ENCODE measurements around the gene MISP.

DNA sequence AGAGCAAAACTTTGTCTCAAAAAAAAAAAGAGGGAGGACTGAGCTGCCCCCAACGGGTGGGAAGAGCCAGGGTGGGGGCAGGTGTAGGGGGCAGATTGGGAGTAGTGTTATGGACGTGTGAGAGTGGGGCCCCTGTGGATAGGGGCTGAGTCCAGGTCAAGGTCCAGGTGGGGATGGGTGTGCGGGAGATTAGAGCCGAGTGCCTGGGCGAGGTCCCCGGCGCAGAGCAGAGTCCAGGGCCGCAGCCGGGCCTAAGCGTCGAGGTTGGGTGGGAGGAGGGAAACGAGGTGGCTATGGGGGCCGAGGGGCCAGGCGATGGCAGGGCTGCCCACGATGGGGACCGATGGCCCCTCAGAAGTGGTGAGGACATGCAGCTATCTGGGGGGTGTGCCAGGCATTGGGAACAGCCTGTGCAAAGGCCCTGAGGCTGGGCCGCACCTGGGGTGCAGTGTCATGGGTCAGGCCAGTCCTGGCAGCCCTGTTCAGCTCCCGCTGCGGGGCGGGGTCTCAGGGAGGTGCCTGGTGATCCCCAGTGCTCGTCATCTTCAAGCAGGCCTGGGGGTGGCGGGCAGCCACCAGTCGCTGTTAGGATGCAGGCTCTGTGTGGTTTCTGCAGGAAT is 12.3 kb upstream of the MISP start:
- TF ChIP-seq, protein P1, sequence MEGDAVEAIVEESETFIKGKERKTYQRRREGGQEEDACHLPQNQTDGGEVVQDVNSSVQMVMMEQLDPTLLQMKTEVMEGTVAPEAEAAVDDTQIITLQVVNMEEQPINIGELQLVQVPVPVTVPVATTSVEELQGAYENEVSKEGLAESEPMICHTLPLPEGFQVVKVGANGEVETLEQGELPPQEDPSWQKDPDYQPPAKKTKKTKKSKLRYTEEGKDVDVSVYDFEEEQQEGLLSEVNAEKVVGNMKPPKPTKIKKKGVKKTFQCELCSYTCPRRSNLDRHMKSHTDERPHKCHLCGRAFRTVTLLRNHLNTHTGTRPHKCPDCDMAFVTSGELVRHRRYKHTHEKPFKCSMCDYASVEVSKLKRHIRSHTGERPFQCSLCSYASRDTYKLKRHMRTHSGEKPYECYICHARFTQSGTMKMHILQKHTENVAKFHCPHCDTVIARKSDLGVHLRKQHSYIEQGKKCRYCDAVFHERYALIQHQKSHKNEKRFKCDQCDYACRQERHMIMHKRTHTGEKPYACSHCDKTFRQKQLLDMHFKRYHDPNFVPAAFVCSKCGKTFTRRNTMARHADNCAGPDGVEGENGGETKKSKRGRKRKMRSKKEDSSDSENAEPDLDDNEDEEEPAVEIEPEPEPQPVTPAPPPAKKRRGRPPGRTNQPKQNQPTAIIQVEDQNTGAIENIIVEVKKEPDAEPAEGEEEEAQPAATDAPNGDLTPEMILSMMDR (IDR thresholded peaks at IDR 0.05), result no peak
- no peak for TF ChIP-seq POLR2A (IDR thresholded peaks at IDR 0.05)
- TF ChIP-seq POLR2AphosphoS5 (IDR thresholded peaks at IDR 0.05), result no peak
- no peak for TF ChIP-seq EP300 (IDR thresholded peaks at IDR 0.05)
